HEK293 (cell line): Measurements from ENCODE around the gene CTIF.

Experiments
- CTCF ChIP-seq: fragments of 450-650 bp; formaldehyde crosslinking; IDR thresholded peaks from 2 replicates; pipeline ENCODE4 v1.5.1; 2016; ENCODE audit warnings: missing biosample characterization, missing genetic modification characterization
- HIC1 ChIP-seq: fragments of 450-650 bp; formaldehyde crosslinking; IDR thresholded peaks from 2 replicates; pipeline ENCODE4 v1.5.1; 2016; ENCODE audit warnings: missing biosample characterization, missing genetic modification characterization
- KLF7 ChIP-seq: fragments of 450-650 bp; formaldehyde crosslinking; IDR thresholded peaks from 2 replicates; pipeline ENCODE4 v1.5.1; 2016; ENCODE audit warnings: missing biosample characterization, missing genetic modification characterization, borderline replicate concordance
- PATZ1 ChIP-seq: fragments of 450-650 bp; formaldehyde crosslinking; IDR thresholded peaks from 2 replicates; pipeline ENCODE4 v1.5.1; 2016; ENCODE audit warnings: missing biosample characterization, missing genetic modification characterization
- REPIN1 ChIP-seq: fragments of 450-650 bp; formaldehyde crosslinking; IDR thresholded peaks from 2 replicates; pipeline ENCODE4 v1.5.1; 2017; ENCODE audit warnings: missing biosample characterization, missing genetic modification characterization, low read depth
- REST ChIP-seq: fragments of 450-650 bp; formaldehyde crosslinking; IDR thresholded peaks from 2 replicates; pipeline ENCODE4 v1.5.1; 2016; ENCODE audit warnings: missing biosample characterization, missing genetic modification characterization
- SALL2 ChIP-seq: fragments of 450-650 bp; formaldehyde crosslinking; IDR thresholded peaks from 2 replicates; pipeline ENCODE4 v1.5.0; 2017; ENCODE audit warnings: missing biosample characterization, mild to moderate bottlenecking, missing genetic modification characterization, borderline replicate concordance
- SETDB1 ChIP-seq: IDR thresholded peaks from one replicate; pipeline ENCODE4 v1.6.1; 2017; ENCODE audit warnings: mild to moderate bottlenecking, low read length, moderate library complexity, mixed read lengths; ENCODE audit not compliant: insufficient read length
- TRIM28 ChIP-seq: IDR thresholded peaks from 2 replicates; pipeline ENCODE4 v1.6.1; 2011; ENCODE audit warnings: low read length, control low read depth, borderline replicate concordance
- ZNF148 ChIP-seq: fragments of 450-650 bp; formaldehyde crosslinking; IDR thresholded peaks from 2 replicates; pipeline ENCODE4 v1.5.0; 2017; ENCODE audit warnings: missing biosample characterization, missing genetic modification characterization, borderline replicate concordance
- ZNF155 ChIP-seq: fragments of 450-650 bp; formaldehyde crosslinking; IDR thresholded peaks from 2 replicates; pipeline ENCODE4 v1.5.1; 2016; ENCODE audit warnings: missing biosample characterization, missing genetic modification characterization
- ZNF184 ChIP-seq: fragments of 450-650 bp; IDR thresholded peaks from 2 replicates; pipeline ENCODE4 v1.5.1; 2018; ENCODE audit warnings: missing biosample characterization, mild to moderate bottlenecking, missing genetic modification characterization
- ZNF19 ChIP-seq: fragments of 450-650 bp; formaldehyde crosslinking; IDR thresholded peaks from 2 replicates; pipeline ENCODE4; 2016; ENCODE audit warnings: missing biosample characterization, missing genetic modification characterization, low read depth
- ZNF266 ChIP-seq: fragments of 450-650 bp; formaldehyde crosslinking; IDR thresholded peaks from 2 replicates; pipeline ENCODE4 v1.5.1; 2016; ENCODE audit warnings: missing biosample characterization, missing genetic modification characterization, low read depth
- ZNF394 ChIP-seq: fragments of 450-650 bp; formaldehyde crosslinking; IDR thresholded peaks from 2 replicates; pipeline ENCODE4 v1.5.1; 2016; ENCODE audit warnings: missing biosample characterization, missing genetic modification characterization, mild to moderate bottlenecking, moderate library complexity, borderline replicate concordance
- ZNF433 ChIP-seq: fragments of 450-650 bp; formaldehyde crosslinking; IDR thresholded peaks from 2 replicates; pipeline ENCODE4 v1.5.1; 2016; ENCODE audit warnings: missing biosample characterization, missing genetic modification characterization, low read depth
- ZNF521 ChIP-seq: fragments of 450-650 bp; formaldehyde crosslinking; IDR thresholded peaks from 2 replicates; pipeline ENCODE4 v1.5.1; 2017; ENCODE audit warnings: missing biosample characterization, mild to moderate bottlenecking, missing genetic modification characterization
- ZNF560 ChIP-seq: fragments of 450-650 bp; formaldehyde crosslinking; IDR thresholded peaks from 2 replicates; pipeline ENCODE4 v1.5.1; 2017; ENCODE audit warnings: missing biosample characterization, missing genetic modification characterization, borderline replicate concordance
- ZNF561 ChIP-seq: fragments of 450-650 bp; IDR thresholded peaks from 2 replicates; pipeline ENCODE4 v1.5.1; 2018; ENCODE audit warnings: missing biosample characterization, missing genetic modification characterization, borderline replicate concordance
- ZNF629 ChIP-seq: fragments of 450-650 bp; formaldehyde crosslinking; IDR thresholded peaks from 2 replicates; pipeline ENCODE4 v1.5.1; 2017; ENCODE audit warnings: missing biosample characterization, missing genetic modification characterization
- ZNF670 ChIP-seq: fragments of 450-650 bp; formaldehyde crosslinking; IDR thresholded peaks from 2 replicates; pipeline ENCODE4 v1.5.1; 2016; ENCODE audit warnings: missing biosample characterization, missing genetic modification characterization, low read depth
- ZNF692 ChIP-seq: fragments of 450-650 bp; formaldehyde crosslinking; IDR thresholded peaks from 2 replicates; pipeline ENCODE4 v1.5.1; 2016; ENCODE audit warnings: missing biosample characterization, missing genetic modification characterization
- ZNF76 ChIP-seq: fragments of 450-650 bp; formaldehyde crosslinking; IDR thresholded peaks from 2 replicates; pipeline ENCODE4; 2016; ENCODE audit warnings: low read depth, missing biosample characterization, missing genetic modification characterization, borderline replicate concordance
- ZNF776 ChIP-seq: fragments of 450-650 bp; formaldehyde crosslinking; IDR thresholded peaks from 2 replicates; pipeline ENCODE4 v1.5.0; 2017; ENCODE audit warnings: missing biosample characterization, missing genetic modification characterization, borderline replicate concordance
- ZNF791 ChIP-seq: fragments of 450-650 bp; formaldehyde crosslinking; IDR thresholded peaks from 2 replicates; pipeline ENCODE4 v1.5.1; 2016; ENCODE audit warnings: missing biosample characterization, missing genetic modification characterization

Gene CTIF

GRCh38 chr18:48538531-48539405 is at the start of gene CTIF (continued):
- TF ChIP-seq PATZ1 (tag by site-specific recombination) (peak; percentile 52), ZNF184 (tag by site-specific recombination) (no peak), REPIN1 (tag by site-specific recombination) (no peak), REST (no peak), ZNF433 (tag by site-specific recombination) (no peak), ZNF791 (tag by site-specific recombination) (no peak), SETDB1 (no peak), ZNF561 (no peak), ZNF19 (tag by site-specific recombination) (no peak), CTCF (tag by site-specific recombination) (peak; percentile 35; the same call in 1 of the 2 replicates), KLF7 (tag by site-specific recombination) (peak; percentile 47; the same call in 1 of the 2 replicates), ZNF394 (tag by site-specific recombination) (peak; percentile 66; the same call in 1 of the 2 replicates), SALL2 (tag by site-specific recombination) (no peak), TRIM28 (no peak), ZNF670 (no peak), ZNF521 (tag by site-specific recombination) (no peak), HIC1 (tag by site-specific recombination) (no peak), ZNF148 (tag by site-specific recombination) (no peak), ZNF776 (tag by site-specific recombination) (no peak), ZNF76 (tag by site-specific recombination) (peak; percentile 90), ZNF629 (tag by site-specific recombination) (no peak), ZNF692 (tag by site-specific recombination) (peak; percentile 78), ZNF560 (no peak), ZNF266 (no peak), ZNF155 (tag by site-specific recombination) (no peak)
